OCI-M2 (cell line): Measurements from ENCODE around the gene CCDC116.
A peak's percentile ranks its signal among the peaks of the same experiment; 100 is the strongest.
"Not testable (repeated sequence)": the region's sequence is repeated elsewhere in the genome, so short reads cannot be mapped to it uniquely, and the experiment has no call there.

Source experiments
- DNase-seq: peaks from one replicate; lab custom pipeline; 2025; ENCODE audit not compliant: unreplicated experiment; lab: John Stamatoyannopoulos, UW

CCDC116 gene

GRCh38 chr22:21631025-21631424, 1.5 kb upstream of the CCDC116 start:
- DNase-seq, result no peak

GRCh38 chr22:21632931-21633330, 371 bp downstream of the CCDC116 start:
- DNase-seq, result no peak

GRCh38 chr22:21633481-21633880, 921 bp downstream of the CCDC116 start:
- DNase-seq, result no peak

GRCh38 chr22:21634081-21634480, 1.5 kb downstream of the CCDC116 start:
- no peak for DNase-seq

- no peak for DNase-seq
Measured at GRCh38 chr22:21634844-21635243, 2.3 kb downstream of the CCDC116 start.

- DNase-seq, result no peak
Measured at GRCh38 chr22:21635771-21636510, 3.4 kb downstream of the CCDC116 start.

- no peak for DNase-seq
Measured at GRCh38 chr22:21636629-21637218, 4.2 kb downstream of the CCDC116 start.

- DNase-seq, result not testable (repeated sequence)
Measured at GRCh38 chr22:21637450-21637849, 4.9 kb downstream of the CCDC116 start.

GRCh38 chr22:21639359-21639758, 6.8 kb downstream of the CCDC116 start:
- DNase-seq, result no peak

GRCh38 chr22:21640810-21641209, 8.2 kb downstream of the CCDC116 start:
- no peak for DNase-seq

- no peak for DNase-seq
Measured at GRCh38 chr22:21641417-21641788, 8.8 kb downstream of the CCDC116 start.

- DNase-seq, result peak; percentile 80
Measured at GRCh38 chr22:21641789-21642583, 9.4 kb downstream of the CCDC116 start, which contains the start of gene SDF2L1. SDF2L1 (plus strand) TSS chr22:21642302; CDS start chr22:21642337, 35 bp downstream.

- DNase-seq, result no peak
Measured at GRCh38 chr22:21642584-21643448, 10.3 kb downstream of the CCDC116 start.

- DNase-seq, result no peak
Measured at GRCh38 chr22:21643533-21644357, 11.2 kb downstream of the CCDC116 start.

- not testable (repeated sequence) for DNase-seq
Measured at GRCh38 chr22:21645513-21645912, 13.0 kb downstream of the CCDC116 start.

GRCh38 chr22:21646608-21647590, 14.3 kb downstream of the CCDC116 start:
- peak; percentile 48 for DNase-seq

GRCh38 chr22:21650280-21650679, 17.7 kb downstream of the CCDC116 start:
- no peak for DNase-seq

GRCh38 chr22:21650823-21651520, 18.4 kb downstream of the CCDC116 start:
- DNase-seq, result no peak
